Osteoblast (primary cell): ENCODE data around the gene PSMC3IP. TPM values are rescaled to one million over a fixed set of nuclear protein-coding genes. Genes with fewer than 3 reads are reported as not detected.

Experiments
- DNase-seq: peaks from one replicate; pipeline ENCODE4 v3.0.0; 2011; ENCODE audit warnings: low spot score, mixed read lengths; ENCODE audit not compliant: insufficient read length; ENCODE audit errors: missing footprints
- H2AFZ ChIP-seq: 2 replicates; pipeline ENCODE4 v1.6.0; 2011; ENCODE audit warnings: mild to moderate bottlenecking, low read length
- H3K27ac ChIP-seq: 2 replicates; pipeline ENCODE4 v1.5.1; 2011; ENCODE audit warnings: mild to moderate bottlenecking, low read depth, low read length, moderate library complexity
- H3K27me3 ChIP-seq: 2 replicates; pipeline ENCODE4 v1.6.0; 2012; ENCODE audit warnings: mild to moderate bottlenecking, control low read depth, inconsistent platforms, low read length, moderate library complexity; ENCODE audit not compliant: insufficient read depth
- H3K36me3 ChIP-seq: 2 replicates; pipeline ENCODE4 v1.5.1; 2011; ENCODE audit warnings: mild to moderate bottlenecking, low read length, control low read depth, moderate library complexity; ENCODE audit not compliant: insufficient read depth
- H3K4me1 ChIP-seq: 2 replicates; pipeline ENCODE4 v1.5.1; 2011; ENCODE audit warnings: mild to moderate bottlenecking, low read length, control low read depth, moderate library complexity; ENCODE audit not compliant: insufficient read depth
- H3K4me2 ChIP-seq: 2 replicates; pipeline ENCODE4 v1.6.0; 2011; ENCODE audit warnings: mild to moderate bottlenecking, low read length; ENCODE audit not compliant: insufficient read depth
- H3K4me3 ChIP-seq: fragments of 200-600 bp; sonication (generic); 3 replicates; pipeline ENCODE4 v1.5.1; 2012; ENCODE audit warnings: mild to moderate bottlenecking, low read length, inconsistent platforms; ENCODE audit not compliant: insufficient read depth
- H3K79me2 ChIP-seq: 2 replicates; pipeline ENCODE4 v1.6.0; 2012; ENCODE audit warnings: mild to moderate bottlenecking, low read length, control low read depth, inconsistent platforms; ENCODE audit not compliant: insufficient read depth
- H3K9me3 ChIP-seq: 2 replicates; pipeline ENCODE4 v1.5.1; 2011; ENCODE audit warnings: low read depth, low read length, control low read depth
- H4K20me1 ChIP-seq: 2 replicates; pipeline ENCODE4 v1.6.0; 2012; ENCODE audit warnings: mild to moderate bottlenecking, low read length, control low read depth; ENCODE audit not compliant: insufficient read depth
- total RNA-seq: library from RNA; depleted of rRNA; stranded (reverse); fragments of >200 nt; gene quantifications from 2 replicates; pipeline ENCODE4 v1.2.3, GENCODE V29; 2012
- TF ChIP-seq, protein P1 (sequence below): IDR thresholded peaks from 2 replicates; pipeline ENCODE4 v1.5.1; 2011; ENCODE audit warnings: mild to moderate bottlenecking, low read depth, low read length, moderate library complexity; ENCODE audit errors: extremely low read depth

Gene PSMC3IP
- total RNA-seq, 1 donor = 1.8 TPM

DNA sequence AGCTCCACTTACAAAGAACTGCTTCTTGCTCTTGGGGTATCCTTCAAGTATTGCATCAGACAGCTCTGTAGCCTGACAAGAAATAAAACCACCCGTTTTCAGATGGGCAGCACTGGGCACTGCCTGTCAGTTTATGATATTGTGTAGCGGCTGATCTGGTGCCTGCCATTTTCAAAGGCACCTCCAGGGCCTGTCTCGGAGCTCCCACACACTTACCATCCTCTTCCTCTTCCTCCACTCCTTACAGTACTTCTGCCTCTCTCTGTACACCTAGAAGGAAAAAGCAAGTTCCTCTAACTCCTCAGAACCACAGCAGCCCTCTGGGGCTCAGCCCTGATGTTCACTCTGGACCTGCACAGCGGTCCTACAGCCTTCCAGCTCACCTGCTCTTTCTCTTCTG is 4.4 kb downstream of the PSMC3IP start:
- no peak overlapping the region for H3K4me2 ChIP-seq
- no peak overlapping the region for H3K4me3 ChIP-seq
- H3K27ac ChIP-seq = no peak overlapping the region
- TF ChIP-seq, protein P1, sequence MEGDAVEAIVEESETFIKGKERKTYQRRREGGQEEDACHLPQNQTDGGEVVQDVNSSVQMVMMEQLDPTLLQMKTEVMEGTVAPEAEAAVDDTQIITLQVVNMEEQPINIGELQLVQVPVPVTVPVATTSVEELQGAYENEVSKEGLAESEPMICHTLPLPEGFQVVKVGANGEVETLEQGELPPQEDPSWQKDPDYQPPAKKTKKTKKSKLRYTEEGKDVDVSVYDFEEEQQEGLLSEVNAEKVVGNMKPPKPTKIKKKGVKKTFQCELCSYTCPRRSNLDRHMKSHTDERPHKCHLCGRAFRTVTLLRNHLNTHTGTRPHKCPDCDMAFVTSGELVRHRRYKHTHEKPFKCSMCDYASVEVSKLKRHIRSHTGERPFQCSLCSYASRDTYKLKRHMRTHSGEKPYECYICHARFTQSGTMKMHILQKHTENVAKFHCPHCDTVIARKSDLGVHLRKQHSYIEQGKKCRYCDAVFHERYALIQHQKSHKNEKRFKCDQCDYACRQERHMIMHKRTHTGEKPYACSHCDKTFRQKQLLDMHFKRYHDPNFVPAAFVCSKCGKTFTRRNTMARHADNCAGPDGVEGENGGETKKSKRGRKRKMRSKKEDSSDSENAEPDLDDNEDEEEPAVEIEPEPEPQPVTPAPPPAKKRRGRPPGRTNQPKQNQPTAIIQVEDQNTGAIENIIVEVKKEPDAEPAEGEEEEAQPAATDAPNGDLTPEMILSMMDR = no peak
- H2AFZ ChIP-seq = no peak overlapping the region
- peaks cover 18% of the 10 kb centered on the region for H4K20me1 ChIP-seq
- no peaks in the 10 kb centered on the region for H3K27me3 ChIP-seq
- H3K79me2 ChIP-seq = peaks cover 55% of the 10 kb centered on the region
- H3K9me3 ChIP-seq = no peaks in the 10 kb centered on the region
- H3K4me1 ChIP-seq = peaks cover 9% of the 10 kb centered on the region
- DNase-seq = no peak
- H3K36me3 ChIP-seq = peaks cover 62% of the 10 kb centered on the region

DNA sequence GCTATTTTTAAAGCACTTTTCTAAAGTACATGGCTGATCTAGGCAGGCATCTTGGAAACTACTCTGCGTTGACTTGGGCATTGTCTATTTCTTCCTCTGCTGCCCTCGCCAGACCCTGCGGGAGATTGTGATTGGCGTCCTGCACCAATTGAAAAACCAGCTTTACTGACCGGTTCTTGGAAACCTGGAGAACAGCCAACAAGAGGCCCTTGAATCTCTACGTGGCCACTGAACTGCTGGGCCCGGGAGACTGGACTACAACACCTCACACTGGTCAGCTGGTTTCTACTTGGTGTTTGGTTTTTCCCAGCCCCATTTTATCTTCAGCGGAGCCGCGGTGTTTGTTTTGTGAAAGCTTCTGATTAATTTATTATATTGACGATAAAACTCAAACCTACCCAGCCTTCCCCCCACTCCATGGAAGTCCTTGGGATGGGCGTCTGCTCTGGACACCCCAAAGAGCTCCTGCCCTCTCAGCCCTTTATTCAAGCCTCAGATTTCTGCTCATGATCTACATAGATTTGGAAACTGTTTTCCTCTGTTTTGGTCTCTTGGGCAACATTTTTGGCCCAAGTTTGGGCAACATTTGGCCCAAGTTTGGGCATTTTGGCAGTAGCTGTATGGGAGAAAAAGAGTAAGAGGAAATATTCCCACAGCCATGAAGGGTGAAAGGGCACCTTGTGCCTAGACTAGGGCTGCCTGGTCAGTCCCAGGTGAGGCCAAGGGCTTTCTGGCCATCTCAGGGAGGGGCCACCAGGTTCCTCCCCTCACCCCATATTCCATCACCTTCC is 5.9 kb downstream of the PSMC3IP start:
- H3K79me2 ChIP-seq = peaks cover 57% of the 10 kb centered on the region

DNA sequence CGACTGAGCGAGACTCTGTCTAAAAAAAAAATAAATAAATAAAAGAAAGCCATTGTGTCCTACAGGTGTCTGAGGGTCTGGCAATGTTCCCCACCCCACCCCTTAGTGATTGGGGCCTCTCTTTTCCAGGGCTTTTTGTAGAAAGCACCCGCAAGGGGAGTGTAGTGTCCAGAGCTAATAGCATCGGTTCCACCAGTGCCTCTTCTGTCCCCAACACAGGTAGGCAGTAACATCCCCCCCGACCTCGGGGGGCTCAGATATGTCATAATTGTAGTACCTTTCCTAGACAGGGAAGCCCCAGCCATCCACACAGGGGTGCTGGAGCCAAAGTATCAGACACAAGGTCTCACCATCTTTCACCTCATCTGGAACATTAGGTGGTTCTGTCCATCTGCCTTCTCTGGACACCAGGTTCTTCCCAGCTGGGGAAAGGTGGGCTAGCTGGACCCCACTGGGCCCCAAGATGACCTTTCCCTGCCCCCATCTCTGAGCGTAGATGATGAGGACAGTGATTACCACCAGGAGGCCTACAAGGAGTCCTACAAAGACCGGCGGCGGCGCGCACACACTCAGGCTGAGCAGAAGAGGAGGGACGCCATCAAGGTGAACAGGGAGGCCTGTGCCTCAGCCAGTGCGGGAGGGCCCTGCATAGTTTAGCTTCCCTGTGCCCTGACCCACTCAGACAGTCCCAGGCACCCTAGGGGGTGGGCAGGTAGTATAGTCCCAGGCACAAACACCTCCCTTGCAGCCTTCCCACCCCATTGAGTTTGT is 9.0 kb downstream of the PSMC3IP start:
- DNase-seq = peak; percentile 55
- no peaks in the 10 kb centered on the region for H3K9me3 ChIP-seq
- peaks cover 71% of the 10 kb centered on the region for H3K79me2 ChIP-seq
- no peak overlapping the region for H3K27ac ChIP-seq
- H3K4me2 ChIP-seq = no peak overlapping the region
- H2AFZ ChIP-seq = no peak overlapping the region
- TF ChIP-seq, protein P1 = no peak
- H4K20me1 ChIP-seq = peaks cover 18% of the 10 kb centered on the region
- H3K4me1 ChIP-seq = peaks cover 14% of the 10 kb centered on the region
- no peaks in the 10 kb centered on the region for H3K27me3 ChIP-seq
- H3K4me3 ChIP-seq = no peak overlapping the region
- peaks cover 78% of the 10 kb centered on the region for H3K36me3 ChIP-seq

More for the DNA sequence above, 5.9 kb downstream of the PSMC3IP start:
- H3K9me3 ChIP-seq = no peaks in the 10 kb centered on the region
- no peaks in the 10 kb centered on the region for H3K27me3 ChIP-seq
- TF ChIP-seq, protein P1 = no peak
- no peak overlapping the region for H3K4me3 ChIP-seq
- peak; percentile 43 for DNase-seq
- peaks cover 9% of the 10 kb centered on the region for H3K4me1 ChIP-seq
- H3K4me2 ChIP-seq = no peak overlapping the region
- no peak overlapping the region for H3K27ac ChIP-seq
- peaks cover 62% of the 10 kb centered on the region for H3K36me3 ChIP-seq
- no peak overlapping the region for H2AFZ ChIP-seq
- H4K20me1 ChIP-seq = peaks cover 18% of the 10 kb centered on the region
